Stromal cell of bone marrow (primary cell): ENCODE measurements around the gene RNF208.
"Not testable (repeated sequence)": the region's sequence is repeated elsewhere in the genome, so short reads cannot be mapped to it uniquely, and the experiment has no call there.

Experiments used
- DNase-seq: peaks from one replicate; pipeline ENCODE4 v3.0.0-alpha.2; 2012; ENCODE audit warnings: low read depth

Gene RNF208

GRCh38 chr9:137253717-137254623 lies 31.9 kb upstream of the RNF208 start:
- no peak for DNase-seq

GRCh38 chr9:137252555-137253506 lies 30.8 kb upstream of the RNF208 start:
- DNase-seq = no peak

- no peak for DNase-seq
Measured at GRCh38 chr9:137251490-137252268, 29.6 kb upstream of the RNF208 start.

DNA sequence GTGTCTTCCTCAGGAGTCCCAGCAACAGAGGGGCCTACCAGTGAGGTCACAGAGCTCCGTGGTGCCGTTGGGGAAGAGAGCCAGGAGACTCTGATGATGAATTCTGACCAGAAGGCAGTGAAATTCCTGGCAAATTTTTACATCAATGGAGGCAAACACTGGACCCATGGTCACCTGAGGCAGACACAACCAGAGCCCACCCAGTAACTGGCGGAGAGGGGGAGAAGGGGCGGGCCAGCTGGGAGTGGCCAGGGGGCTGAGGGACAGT lies 29.1 kb upstream of the RNF208 start, which contains the start of gene STPG3:
STPG3 (plus strand) TSS at position 93 of the 268 bp plus-strand sequence; CDS start at position 94, 1 bp downstream.
- DNase-seq = no peak

DNA sequence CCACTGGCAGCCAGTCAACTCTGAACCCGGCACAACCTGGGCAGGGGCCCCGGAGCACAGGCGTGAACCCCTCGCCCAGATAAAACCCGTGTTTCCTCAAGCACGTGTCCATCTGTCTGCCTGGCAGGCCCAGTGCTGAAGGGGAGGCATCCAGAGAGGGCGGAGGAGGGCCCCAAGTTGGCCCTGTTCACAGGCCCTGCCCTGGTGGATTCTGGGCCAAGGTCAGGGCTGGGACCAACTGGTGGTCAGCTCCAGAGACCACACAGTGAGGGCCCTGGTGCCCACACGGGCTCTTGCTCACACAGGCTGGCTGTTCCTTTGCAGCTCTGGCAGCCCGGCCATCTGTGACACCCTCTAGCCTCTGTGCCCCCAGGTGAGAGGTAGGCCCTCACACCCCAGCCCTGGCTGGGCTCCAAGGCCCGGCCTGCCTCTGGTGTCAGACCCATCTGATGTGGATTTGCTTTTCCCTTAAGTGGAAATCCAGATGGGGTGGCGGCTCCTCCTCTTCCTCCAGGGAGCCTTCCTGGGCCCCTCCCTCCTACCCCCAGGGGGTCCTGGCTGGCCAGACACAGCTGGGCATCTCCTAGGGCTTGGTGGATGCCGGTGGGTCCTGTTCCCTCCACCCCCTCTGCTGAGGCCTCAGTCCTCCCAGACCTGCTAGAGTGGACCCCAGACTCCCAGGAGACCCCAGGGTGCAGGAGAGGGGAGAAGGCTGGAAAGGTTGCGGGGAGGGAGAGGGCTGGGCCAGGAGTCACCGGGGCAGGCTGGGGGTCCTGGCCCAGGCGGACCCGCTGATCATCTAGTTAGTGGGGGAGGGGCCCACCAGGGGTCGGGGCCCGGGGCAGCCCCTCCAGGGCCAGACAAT lies 28.5 kb upstream of the RNF208 start:
- DNase-seq = no peak

GRCh38 chr9:137247916-137248175 lies 25.8 kb upstream of the RNF208 start:
- DNase-seq = no peak

- no peak for DNase-seq
Measured at GRCh38 chr9:137247135-137247915, 25.3 kb upstream of the RNF208 start.

- no peak for DNase-seq
Measured at GRCh38 chr9:137245450-137246421, 23.7 kb upstream of the RNF208 start.

GRCh38 chr9:137244486-137245449 lies 22.7 kb upstream of the RNF208 start:
- DNase-seq = no peak

- DNase-seq = no peak
Measured at GRCh38 chr9:137243626-137244485, 21.8 kb upstream of the RNF208 start.

DNA sequence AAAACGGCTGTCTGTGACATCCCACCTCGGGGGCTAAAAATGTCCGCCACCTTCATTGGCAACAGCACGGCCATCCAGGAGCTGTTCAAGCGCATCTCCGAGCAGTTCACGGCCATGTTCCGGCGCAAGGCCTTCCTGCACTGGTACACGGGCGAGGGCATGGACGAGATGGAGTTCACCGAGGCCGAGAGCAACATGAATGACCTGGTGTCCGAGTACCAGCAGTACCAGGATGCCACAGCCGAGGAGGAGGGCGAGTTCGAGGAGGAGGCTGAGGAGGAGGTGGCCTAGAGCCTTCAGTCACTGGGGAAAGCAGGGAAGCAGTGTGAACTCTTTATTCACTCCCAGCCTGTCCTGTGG lies 21.2 kb upstream of the RNF208 start:
- not testable (repeated sequence) for DNase-seq

DNA sequence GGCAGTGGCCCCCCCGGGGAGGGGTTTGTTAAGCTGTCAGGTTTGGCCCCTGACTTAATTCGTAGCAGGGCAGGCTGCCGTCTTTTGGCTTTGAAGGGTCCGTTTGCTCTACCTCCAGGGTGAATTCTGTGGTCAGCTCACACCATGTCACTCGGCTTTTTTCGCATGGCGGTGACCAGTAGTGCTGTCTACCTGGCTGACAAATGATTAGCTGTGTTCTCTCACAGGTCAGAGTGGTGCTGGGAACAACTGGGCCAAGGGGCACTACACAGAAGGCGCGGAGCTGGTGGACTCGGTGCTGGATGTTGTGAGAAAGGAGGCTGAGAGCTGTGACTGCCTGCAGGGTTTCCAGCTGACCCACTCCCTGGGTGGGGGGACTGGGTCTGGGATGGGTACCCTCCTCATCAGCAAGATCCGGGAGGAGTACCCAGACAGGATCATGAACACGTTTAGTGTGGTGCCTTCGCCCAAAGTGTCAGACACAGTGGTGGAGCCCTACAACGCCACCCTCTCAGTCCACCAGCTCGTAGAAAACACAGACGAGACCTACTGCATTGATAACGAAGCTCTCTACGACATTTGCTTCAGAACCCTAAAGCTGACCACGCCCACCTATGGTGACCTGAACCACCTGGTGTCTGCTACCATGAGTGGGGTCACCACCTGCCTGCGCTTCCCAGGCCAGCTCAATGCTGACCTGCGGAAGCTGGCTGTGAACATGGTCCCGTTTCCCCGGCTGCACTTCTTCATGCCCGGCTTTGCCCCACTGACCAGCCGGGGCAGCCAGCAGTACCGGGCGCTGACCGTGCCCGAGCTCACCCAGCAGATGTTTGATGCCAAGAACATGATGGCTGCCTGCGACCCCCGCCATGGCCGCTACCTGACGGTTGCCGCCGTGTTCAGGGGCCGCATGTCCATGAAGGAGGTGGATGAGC lies 20.5 kb upstream of the RNF208 start:
- no peak for DNase-seq

DNA sequence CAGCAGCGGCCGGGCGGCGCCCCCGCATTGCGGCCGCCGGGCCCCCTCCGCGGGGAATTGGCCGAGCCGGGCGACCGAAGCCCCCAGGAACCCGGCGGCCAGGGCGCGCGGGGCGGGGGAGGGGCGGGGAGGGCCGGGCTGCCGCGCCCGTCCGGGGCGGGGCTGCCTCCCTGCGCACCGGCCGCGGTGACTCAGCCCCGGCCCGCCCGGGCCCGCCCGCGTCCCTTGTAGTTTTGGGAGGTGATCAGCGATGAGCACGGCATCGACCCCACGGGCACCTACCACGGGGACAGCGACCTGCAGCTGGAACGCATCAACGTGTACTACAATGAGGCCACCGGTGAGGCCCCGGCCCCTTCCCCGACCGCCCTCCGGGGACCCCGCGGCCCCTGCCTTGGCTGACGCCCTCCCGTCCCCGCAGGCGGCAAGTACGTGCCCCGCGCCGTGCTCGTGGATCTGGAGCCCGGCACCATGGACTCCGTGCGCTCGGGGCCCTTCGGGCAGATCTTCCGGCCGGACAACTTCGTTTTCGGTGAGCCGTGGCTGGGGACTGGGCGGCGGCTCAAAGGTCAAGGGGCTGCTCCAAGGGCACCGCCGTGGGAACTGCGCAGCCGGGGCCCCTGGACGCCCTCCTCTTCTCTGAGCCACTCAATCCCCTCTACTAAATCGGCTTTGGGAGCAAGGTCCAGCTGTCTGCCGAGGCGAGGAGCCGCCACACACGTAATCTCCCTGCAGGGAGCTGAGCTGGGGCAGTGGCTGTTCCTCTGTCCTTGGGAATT lies 19.6 kb upstream of the RNF208 start:
- no peak for DNase-seq

DNA sequence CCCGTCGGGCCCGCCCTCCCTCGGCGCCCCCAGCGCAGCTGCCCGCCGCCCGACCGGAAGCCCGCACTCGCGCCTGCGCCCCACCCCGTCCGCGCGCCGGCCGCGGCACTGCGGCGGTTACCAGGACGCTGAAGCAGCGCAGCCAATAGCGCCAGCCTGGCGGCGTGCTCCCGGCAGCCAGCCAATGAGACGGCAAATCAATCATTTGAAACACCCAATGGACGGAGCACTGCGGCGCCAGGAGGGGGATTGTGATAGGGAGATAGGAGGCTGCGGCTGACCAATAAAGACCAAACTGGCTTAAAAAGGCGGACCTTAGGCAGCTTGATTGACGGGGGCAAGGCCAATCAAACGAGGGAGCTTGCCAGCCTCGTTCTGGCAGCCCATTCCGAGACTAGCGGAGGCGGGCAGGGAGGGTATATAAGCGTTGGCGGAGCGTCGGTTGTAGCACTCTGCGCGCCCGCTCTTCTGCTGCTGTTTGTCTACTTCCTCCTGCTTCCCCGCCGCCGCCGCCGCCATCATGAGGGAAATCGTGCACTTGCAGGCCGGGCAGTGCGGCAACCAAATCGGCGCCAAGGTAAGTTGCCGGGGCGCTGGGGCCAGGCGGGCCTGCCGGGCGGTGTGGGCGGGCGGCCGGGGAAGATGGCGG lies 18.9 kb upstream of the RNF208 start, which contains the start of gene TUBB4B:
TUBB4B (plus strand) TSS at position 447 of the 649 bp plus-strand sequence; CDS start at position 521, 74 bp downstream.
- peak; percentile 100 for DNase-seq
